Femur (tissue), 1 donor: ENCODE results near the gene PCYT1A.

Source experiments
- DNase-seq: peaks from one replicate; pipeline ENCODE4 v3.0.0-alpha.2; 2017

PCYT1A gene

DNA sequence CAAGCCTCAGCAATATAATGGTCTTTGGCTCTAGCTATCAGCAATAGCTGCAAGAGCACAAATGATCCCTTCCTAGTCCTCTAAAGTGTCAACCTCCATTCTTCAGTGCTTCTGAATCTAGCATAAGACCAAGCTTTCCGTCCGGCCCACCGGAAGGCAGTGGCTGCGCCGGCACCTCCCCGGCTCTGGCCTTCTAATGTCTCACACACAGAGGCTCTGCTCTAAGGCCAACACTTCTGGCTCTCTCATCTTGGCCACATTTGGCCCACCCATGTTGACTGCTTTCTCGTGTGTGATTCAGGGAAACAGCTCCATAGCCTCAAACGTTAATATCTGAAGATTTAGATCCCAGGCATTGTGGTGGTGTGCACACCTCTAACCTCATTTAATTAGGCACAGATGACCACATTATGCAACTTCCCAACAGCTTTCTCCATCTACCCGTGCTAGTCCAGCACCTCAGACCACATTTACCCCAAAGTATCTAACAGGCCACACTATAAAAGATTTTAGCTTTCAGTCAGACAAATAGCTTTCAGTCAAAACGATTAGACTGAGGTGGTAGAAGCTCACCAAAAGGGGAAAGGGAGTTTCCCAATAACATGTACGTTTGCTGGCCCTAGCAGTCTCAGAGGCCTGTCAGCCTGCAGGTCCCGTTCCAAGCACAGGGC lies 51.9 kb downstream of the PCYT1A start:
- DNase-seq: no peak

DNA sequence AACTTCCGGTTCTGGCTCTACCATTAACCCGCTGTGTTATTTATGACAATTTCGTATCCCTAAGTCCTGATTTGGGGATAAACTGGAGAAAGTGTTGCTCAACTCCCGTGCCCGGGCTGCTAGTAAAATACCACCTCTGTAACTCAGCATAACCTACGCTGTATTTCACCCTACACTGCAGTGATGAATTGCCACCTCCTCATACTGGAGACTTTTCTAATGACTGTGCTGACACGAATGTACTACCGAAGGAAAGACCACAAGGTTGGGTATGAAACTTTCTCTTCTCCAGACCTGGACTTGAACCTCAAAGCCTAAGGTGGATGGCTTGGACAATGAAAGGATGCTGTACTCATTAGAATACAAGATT lies 54.7 kb downstream of the PCYT1A start:
- no peak for DNase-seq

DNA sequence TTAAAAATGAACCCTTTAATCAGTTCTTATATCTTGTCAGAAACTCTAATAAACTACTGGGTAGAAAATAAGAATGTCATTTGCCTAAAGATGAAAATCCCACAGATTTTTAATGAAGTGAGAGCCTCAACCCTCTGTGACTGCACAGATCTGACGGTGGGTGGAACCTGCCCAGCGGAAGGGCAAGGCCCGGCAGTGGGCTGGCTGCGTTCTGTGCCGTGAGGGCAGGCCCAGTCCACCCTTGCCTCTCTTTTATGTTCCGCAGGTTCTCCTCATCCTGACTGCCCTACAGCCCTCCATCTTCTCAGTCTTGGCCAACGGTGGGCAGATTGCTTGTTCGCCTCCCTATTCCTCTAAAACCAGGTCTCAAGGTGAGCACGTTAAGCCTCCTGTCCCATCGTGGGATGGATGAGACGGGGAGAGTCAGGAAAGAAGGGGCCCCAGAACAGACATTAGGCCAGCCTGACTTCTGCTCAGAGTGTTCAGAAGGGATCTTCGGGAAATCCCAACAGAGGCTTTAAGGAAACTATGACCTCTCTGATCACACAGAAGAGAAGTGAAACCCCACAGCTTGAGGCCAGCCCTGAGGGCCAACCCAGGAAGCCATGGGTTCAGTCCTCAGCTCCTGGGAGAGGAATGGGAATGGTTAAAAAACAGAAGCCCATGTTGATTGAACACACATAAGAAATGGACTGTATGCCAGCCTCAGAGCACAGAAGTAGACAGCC lies 55.2 kb downstream of the PCYT1A start:
- DNase-seq: no peak

DNA sequence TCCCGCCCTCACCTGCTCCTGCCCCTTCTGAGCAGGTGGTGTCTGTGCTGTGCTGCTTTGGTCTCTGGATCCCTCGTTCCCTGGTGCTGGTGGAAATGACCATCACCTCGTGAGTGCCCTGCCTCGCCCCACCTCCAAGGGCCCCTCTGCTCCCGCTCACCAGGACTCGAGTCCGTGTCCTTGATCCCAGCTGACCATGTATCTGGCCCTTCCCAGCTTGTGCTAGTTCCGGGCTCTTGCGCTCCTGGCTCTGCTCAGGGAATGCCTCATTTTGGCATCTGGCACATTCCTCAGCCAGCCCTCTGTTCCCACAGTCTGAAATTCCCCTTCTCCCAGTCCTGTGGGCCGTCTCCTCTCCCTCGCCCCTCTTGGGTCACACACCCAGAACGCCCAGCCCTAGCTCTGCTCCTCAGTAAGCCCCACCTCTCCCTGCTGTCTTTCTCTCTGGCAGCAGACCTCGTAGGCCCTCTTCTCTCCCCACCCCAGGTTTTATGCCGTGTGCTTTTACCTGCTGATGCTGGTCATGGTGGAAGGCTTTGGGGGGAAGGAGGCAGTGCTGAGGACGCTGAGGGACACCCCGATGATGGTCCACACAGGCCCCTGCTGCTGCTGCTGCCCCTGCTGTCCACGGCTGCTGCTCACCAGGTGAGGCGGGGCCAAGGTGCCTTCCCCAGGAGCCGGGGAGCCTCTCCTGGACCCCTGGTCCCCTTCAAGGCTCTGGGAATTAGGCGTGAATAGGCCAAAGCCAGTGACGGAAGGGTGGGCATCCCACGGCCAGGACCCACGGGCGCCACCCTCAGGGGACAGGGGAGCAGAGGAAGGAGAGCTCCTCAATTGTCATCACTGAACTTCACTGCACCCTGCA lies 59.7 kb downstream of the PCYT1A start:
- DNase-seq: no peak

DNA sequence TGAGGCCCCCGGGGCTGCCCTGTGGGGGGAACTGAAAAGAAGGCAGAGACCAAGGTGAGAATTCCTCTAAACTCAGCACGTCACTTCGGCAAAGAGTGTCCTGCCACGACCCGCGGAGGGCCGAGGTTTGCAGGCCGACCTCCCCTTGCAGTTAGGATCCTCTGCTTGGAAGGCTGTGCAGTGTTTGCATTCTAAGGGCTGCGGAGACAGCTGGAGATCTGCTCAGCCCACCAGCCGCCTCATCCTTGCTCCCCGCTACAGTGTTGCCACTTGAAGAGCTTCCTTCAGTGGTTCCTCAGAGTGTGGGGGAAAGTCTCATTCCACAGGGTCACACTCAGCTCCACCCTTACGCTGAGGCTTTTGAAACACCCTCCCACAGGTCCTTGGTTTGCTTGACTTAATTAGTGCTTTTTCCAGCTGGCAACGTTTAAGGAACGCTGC lies 60.4 kb downstream of the PCYT1A start:
- DNase-seq: no peak

DNA sequence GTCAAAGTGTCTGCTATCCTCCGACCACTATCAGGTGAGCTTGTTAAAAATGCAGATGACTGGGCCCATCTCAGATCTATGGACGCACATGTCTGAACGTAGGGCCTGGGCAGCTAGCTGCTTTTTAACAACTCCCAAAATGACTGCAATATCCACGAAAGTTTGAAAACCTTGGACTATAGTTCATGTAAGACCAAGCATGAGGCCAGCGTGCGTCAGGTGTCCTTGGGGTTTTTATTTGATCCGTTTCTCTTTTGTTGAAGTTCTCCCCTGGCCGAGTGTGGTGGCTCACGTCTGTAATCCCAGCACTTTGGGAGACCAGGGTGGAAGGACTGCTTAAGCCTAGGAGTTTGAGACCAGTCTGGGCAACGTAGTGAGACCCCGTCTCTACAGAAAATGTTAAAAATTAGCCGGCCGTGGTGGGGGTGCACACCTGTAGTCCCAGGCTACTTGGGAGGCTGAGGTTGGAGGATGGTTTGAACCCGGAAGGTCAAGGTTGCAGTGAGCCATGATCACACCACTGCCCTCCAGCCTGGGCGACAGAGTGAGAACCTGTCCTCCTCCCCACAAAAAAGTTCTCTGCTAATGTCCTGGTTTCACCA lies 61.7 kb downstream of the PCYT1A start:
- DNase-seq: no peak

DNA sequence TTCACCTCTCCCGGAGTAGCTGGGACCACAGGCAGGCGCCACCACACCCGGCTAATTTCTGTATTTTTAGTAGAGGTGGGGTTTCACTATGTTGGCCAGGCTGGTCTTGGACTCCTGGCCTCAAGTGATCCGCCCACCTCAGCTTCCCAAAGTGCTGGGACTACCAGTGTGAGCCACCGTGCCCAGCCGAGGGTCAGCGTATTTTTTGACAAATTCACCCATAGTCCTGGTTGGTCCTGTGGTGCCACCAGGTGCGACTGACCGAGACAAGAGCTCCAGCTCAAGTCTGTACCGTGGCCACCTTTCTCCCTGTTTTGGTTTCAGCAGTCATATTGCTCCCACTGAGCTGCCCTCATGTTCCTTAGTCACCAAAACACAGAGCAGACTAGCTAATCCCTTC lies 62.4 kb downstream of the PCYT1A start:
- no peak for DNase-seq

DNA sequence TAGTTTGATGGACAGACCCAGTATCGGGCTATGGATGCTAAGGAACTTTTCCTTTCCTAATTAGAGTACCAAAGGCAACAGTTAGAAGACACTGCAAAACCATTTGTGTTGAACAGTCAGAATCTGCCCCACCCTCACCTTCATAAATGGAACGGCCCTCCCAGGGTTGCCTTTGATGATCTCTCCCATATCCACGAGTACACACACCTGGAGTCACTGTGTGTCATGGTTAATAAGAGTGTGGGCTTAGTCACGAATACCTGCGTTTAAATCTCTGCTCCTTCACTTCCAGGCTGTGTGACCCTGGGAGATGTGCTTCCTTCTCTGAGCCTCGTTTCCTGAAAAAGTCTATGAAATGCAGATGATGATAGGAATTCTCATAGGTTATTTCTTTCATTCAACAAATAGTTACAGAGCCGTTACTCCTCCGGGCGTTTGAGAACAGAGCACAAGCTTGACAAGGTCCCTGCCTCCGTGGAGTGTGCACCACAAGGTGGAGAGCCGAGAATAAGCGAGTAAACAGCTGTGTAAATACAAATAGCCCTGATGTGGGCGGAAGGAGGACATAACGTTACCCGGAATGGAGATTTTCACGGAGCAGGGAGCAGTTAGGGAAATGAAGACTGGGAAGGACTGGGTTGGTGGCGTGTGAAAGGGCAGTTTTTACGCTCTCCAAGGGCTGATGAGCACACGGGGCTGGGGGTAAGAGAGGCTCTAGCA lies 64.5 kb downstream of the PCYT1A start:
- no peak for DNase-seq

DNA sequence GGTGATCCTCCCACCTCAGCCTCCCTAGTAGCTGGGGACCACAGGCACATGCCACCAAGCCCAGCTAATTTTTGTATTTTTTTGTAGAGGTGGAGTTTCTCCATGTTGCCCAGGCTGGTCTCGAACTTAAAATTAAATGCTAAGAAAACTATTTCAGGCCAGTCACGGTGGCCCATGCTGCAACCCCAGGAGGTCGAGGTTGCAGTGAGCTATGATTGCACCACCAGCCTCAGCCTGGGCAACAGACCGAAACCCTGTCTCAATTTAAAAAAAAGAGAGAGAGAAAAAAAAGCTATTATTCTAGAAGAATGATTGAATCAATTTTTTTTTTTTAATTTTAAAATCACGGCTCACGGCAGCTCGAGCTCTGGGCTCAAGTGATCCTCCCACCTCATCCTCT lies 66.5 kb downstream of the PCYT1A start:
- no peak for DNase-seq

DNA sequence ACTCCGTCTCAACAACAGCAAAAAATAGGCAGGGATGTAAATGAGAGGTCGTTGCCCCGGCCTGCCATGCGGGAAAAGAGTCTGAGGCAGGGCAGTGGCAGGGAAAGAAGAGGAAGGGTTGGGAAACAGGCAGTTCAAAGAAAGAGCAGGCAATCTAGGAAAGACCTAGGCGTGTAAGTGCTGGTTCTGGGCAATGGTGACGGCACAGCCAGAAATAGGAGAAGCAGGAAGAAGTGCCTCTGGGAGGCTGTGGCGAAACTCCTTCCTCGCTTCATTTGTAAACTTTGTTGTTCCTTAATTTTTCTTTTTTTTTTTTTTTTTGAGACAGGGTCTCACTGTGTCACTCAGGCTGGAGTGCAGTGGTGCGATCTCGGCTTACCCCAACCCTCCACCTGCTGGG lies 66.9 kb downstream of the PCYT1A start:
- DNase-seq: no peak

DNA sequence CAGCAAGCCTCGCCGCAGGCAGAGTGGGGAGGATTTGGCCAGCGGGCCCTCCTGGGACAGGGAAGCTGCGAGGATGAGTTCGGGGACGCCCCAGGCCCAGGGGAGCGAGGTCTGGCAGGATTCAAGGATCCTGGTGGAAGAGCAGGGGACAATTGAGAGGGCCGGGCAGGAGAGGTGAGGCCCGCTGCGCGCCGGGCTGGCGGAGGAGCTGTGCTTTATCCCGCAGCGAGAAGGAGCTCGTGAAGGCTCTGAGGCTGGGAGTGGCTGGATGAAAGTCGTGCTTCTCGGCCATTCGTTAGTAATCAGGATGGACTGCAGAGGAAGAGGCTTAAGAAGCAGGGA lies 67.6 kb downstream of the PCYT1A start:
- DNase-seq: no peak

DNA sequence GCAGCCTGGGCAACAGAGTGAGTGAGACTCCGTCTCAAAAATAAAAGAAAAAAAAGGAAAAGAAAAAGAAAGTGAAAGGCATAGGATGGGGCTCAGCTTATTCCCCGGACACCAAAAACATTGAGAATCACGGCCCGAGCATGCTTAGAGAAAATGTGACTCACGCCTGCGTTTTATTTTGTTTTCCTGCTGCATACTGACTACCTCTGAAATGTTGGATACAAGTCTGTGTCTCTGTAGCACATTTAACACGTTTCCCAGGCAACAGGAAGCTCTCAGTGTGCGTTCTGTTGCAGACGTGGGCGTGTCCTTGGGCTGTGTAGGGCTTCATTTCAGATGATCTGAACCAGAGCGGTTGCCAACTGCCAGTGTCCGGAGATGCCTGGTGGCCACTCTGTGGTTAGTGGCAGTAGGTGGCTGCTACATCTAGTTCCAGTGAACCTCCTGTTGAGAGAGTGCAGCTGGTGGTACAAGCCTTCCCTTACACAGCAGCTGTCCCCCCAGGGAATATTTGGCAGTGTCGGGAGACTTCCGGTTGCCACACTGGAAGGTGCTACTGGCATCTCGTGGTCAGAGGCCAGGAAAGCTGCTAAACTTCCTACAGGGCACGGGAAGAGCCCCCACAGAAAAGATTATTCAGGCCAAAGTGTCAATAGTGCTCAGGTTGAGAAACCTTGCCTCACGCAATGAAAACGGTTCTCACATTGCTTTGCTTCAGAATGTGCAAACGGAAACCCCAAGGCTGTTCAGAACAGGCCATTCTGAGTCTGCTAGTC lies 68.1 kb downstream of the PCYT1A start:
- DNase-seq: peak; percentile 88

DNA sequence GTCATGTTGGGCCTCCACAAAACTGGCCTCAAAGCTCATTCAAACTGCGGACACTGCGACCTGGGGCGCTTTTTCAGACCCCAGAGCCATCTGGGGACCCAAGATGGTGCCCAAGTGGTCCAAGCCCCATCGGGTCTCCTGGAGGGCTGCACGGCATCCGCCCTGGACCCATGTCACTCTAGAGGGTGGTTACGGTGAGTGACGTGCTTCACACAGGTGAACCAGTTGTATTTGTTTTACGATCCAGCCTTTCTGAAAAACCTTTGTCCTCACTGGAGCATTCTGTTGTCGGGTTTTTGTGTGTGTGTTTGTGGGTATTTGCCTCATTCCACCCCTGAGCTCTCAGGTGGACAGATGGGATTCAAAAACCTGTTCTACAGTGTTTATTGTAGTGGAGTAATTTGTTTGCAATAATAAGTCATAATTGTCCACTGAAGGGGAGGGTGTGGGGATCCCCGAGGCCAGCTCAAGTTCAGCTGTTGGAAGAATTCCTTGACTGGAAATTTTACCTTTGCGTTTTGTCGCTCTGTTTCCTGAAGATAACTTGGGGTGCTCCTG lies 69.3 kb downstream of the PCYT1A start:
- no peak for DNase-seq

DNA sequence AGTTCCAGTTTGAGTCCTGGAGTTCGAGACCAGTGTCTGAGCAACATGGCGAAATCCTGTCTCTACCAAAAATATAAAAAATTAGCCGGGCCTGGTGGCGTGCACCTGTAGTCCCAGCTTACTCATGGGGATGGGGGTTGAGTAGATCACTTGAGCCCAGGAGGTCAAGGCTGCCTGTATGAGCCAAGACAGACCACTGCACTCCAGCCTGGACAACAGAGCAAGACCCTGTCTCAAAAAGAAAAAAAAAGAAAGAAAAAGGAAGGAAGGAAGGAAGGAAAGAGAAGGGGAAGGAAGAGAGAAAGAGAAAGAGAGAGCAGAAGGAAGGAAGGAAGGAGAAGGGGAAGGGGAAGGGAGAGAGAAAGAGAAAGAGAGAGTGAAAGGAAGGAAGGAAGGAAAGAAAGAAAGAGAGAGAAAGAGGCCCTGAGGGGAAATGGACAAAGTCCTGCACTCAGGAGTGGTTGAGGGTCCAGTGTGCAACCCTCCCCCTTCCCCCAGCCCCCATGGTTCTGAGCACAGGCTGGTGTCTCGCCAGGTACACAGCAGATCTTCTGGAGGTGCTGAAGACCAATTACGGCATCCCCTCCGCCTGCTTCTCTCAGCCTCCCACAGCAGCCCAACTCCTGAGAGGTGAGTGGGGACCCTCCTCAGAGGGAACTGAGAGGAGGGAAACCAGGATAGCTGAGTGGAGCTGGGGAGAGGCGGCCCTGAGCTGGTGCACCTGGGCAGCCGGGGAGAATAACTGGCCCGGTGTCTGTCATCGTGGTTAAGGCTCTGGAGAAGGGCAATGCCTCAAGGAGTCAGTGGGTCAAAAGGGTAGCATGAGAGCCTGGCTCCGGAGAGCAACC lies 70.0 kb downstream of the PCYT1A start:
- no peak for DNase-seq

DNA sequence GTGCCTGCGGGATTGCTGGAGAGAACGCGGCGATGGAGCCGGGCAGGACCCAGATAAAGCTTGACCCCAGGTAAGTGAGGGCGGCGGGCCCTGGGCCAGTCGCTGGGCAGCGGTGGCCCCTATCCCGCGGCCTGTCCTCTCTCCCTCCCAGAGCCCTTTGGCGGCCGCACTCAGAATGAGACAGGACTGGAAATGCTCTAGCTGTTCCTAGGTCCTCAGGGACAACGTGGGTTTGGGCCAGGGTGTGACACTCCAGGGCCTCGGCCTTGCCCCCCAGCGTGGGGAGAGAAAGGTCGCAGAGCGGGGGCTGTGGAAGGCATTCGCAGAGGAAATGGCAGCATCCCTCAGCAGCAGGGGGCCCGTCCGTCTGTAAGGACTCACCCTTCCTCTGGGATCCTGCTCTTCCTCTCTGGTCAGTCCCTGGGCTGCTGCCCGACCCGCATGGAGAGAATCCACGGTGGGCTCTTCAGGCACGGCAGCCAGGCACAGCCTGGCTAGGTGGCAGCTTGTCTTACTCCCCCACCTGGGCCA lies 70.8 kb downstream of the PCYT1A start:
- DNase-seq: no peak

DNA sequence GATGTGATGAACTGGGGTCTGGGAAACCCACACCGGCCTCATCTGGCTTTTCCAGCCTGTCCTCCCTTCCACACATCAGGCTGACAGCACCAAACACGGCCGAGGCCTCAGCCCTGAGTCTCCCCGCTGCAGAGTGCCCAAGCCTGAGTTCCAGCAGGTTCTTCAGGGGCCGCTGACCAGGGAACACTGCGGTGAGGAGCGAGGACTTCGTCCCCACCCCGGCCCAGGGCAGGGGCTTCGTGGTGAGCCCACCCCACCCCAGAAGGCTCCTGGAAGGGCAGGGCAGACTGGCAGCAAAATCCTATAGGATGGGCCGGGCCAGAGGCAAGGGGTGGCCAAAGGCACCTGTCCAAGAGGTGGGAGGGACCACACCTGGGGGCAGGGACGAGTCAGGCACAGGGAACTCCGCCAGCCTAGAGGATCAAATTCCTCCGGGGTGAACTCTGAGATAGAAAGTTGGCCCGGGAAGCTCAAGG lies 71.4 kb downstream of the PCYT1A start, which contains the start of gene SLC51A:
Gene SLC51A, plus strand, starts transcription at position 446 of the 476 bp plus-strand sequence. CDS start 179 bp downstream, outside the sequence.
- no peak for DNase-seq

DNA sequence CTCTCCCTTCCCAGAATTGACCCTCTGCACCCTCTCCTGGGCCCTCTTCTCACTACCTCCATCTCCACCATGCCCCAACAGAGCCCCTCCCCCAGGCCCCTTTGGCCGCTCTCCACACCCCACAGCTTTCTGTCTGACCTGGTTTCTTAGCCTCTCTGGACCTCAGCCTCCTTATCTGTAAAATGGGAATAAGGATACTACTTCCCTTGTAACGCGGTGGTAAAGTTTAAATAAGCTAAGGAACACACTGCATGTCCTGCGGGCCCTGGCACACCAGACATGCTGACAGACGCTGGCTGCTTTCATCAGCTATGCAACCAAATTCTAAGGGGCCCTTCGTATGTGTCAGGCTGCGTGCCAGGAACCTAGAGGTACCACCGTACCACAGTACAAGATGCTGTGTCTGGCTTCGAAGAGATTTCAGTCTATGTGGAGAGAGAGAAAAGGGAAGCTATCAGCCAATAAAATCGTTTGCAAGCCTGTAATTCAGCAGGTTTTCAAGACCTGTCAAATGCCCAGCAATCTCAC lies 72.0 kb downstream of the PCYT1A start:
- DNase-seq: no peak

DNA sequence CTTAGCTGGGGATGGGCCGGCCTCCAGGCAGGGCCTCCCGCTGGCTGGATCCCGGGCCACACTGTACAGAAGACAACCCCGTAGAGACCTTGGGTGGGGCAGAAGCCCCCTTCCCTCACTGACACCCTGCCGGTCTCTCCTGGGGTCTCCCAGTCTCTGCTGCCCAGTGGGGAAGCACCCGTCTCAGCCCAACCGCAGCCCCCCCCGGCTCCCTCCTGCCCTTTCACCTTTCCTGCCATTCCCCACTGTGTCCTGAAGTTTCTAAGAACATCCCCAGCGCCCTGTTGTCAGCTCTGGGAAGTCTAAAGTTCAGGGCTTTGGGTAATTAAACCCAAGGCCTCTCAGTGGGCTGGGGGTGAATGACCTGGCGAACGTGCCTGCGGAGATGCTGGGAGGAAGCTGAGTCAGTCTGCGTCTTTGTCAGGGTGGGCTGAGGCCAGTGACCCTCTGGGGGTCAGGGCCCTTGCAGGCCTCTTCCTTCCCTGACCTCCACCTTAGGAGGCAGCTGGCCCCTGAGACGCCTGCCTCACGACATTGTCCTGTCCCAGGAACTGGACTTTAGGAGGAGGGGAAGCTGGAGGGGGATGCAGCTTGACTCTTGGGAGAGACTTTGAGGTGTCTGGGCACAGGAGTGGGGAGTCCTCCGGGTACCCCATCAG lies 72.6 kb downstream of the PCYT1A start:
- DNase-seq: no peak
